SK-N-SH (cell line): ENCODE data around the gene LRMDA.

Experiments
- ELF1 ChIP-seq: IDR thresholded peaks from 2 replicates; pipeline ENCODE4 v1.4.0; 2012
- EP300 ChIP-seq, 2 experiments: IDR thresholded peaks; 2 replicates each; pipeline versions ENCODE4 v1.4.0 to v1.6.1; 2012; ENCODE audit warnings: borderline replicate concordance in 1 of 2, low read depth in 1 of 2, low read length in 1 of 2
- FOXM1 ChIP-seq: IDR thresholded peaks from 2 replicates; pipeline ENCODE4 v1.4.0; 2012; ENCODE audit warnings: low read depth, mild to moderate bottlenecking
- GATA2 ChIP-seq: sonication (generic); formaldehyde crosslinking; IDR thresholded peaks from 2 replicates; pipeline ENCODE4 v1.5.0; 2020; ENCODE audit warnings: mild to moderate bottlenecking, missing genetic modification reagents
- JUND ChIP-seq: IDR thresholded peaks from 2 replicates; pipeline ENCODE4 v1.4.0; 2012
- MEF2A ChIP-seq: IDR thresholded peaks from 2 replicates; pipeline ENCODE4 v1.4.0; 2012; ENCODE audit warnings: low read depth, borderline replicate concordance
- PBX3 ChIP-seq: IDR thresholded peaks from 2 replicates; pipeline ENCODE4; 2012
- POLR2AphosphoS5 ChIP-seq: IDR thresholded peaks from 2 replicates; pipeline ENCODE4 v1.6.1; 2012; ENCODE audit warnings: low read depth, low read length
- TAF1 ChIP-seq: IDR thresholded peaks from 2 replicates; pipeline ENCODE4 v1.6.1; 2012; ENCODE audit warnings: low read depth, mild to moderate bottlenecking, low read length, moderate library complexity, borderline replicate concordance
- TCF12 ChIP-seq: IDR thresholded peaks from 2 replicates; pipeline ENCODE4 v1.4.0; 2012
- TF ChIP-seq, protein P1 (sequence below): fragments of 200-600 bp; sonication (generic); IDR thresholded peaks from 2 replicates; pipeline ENCODE4 v1.6.1; 2017; ENCODE audit warnings: antibody characterized with exemption, mild to moderate bottlenecking, moderate library complexity

DNA sequence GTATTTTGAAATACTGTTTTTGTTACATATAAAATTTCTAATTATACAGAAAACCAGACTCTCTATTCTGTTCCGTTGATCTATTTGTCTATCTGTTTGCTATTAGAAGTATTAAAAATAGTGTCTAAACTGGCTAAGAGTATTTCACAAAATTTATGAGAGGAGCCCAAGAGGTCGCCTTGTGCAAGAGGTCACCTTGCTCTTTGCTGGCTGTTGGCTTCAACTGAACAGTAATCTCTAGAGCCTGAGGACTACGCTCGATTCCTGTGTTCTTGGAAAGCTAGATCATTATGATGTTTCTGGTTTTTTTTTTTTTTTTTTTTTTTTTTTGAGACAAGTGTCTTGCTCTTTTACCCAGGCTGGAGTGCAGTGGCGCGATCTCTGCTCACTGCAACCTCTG is 428.6 kb downstream of the LRMDA start:
- TF ChIP-seq, protein P1, sequence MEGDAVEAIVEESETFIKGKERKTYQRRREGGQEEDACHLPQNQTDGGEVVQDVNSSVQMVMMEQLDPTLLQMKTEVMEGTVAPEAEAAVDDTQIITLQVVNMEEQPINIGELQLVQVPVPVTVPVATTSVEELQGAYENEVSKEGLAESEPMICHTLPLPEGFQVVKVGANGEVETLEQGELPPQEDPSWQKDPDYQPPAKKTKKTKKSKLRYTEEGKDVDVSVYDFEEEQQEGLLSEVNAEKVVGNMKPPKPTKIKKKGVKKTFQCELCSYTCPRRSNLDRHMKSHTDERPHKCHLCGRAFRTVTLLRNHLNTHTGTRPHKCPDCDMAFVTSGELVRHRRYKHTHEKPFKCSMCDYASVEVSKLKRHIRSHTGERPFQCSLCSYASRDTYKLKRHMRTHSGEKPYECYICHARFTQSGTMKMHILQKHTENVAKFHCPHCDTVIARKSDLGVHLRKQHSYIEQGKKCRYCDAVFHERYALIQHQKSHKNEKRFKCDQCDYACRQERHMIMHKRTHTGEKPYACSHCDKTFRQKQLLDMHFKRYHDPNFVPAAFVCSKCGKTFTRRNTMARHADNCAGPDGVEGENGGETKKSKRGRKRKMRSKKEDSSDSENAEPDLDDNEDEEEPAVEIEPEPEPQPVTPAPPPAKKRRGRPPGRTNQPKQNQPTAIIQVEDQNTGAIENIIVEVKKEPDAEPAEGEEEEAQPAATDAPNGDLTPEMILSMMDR = no peak
- no peak for TF ChIP-seq MEF2A
- no peak for TF ChIP-seq FOXM1
- no peak for TF ChIP-seq GATA2
- TF ChIP-seq JUND = no peak
- no peak for TF ChIP-seq TAF1
- no peak for TF ChIP-seq POLR2AphosphoS5
- no peak for TF ChIP-seq ELF1
- TF ChIP-seq PBX3 = no peak
- no peak for TF ChIP-seq EP300 (IDR thresholded peaks at IDR 0.05; ENCODE audit: borderline replicate concordance in 1 of 2, low read depth in 1 of 2, low read length in 1 of 2)
- no peak for TF ChIP-seq TCF12
